Measurements from ENCODE around the gene SCFD2.
A peak's percentile ranks its signal among the peaks of the same experiment; 100 is the strongest.

SCFD2 gene

GRCh38 chr4:53101191-53101581 is 264.7 kb downstream of the SCFD2 start:
- in situ Hi-C loops (cut with HindIII; ENCODE audit: low pct_ligation_motif_present, low sequenced_read_pairs): no loop called here

GRCh38 chr4:53100501-53101190 is 265.2 kb downstream of the SCFD2 start:
- peak overlapping the region; percentile 16 for H3K4me3 ChIP-seq (ENCODE audit: low read depth, low read length)
- TF ChIP-seq CTCF (IDR thresholded peaks at IDR 0.05; ENCODE audit: low read depth, low read length, missing control alignments): no peak
- in situ Hi-C loops (cut with HindIII; ENCODE audit: low pct_ligation_motif_present, low sequenced_read_pairs): no loop called here
- no peaks in the 10 kb centered on the region for H3K36me3 ChIP-seq (replicated peaks)
- peak overlapping the region; percentile 94 for H3K27ac ChIP-seq
- peak; percentile 82 for DNase-seq
- H3K27me3 ChIP-seq (replicated peaks): no peaks in the 10 kb centered on the region

More at GRCh38 chr4:53101191-53101581, 264.7 kb downstream of the SCFD2 start:
- DNase-seq: peak; percentile 35
- Histone ChIP-seq H3K27me3 (replicated peaks) (no peaks in the 10 kb centered on the region), H3K27ac (peak overlapping the region; percentile 94), H3K4me3 (ENCODE audit: low read depth, low read length) (peak overlapping the region; percentile 16), H3K36me3 (replicated peaks) (no peaks in the 10 kb centered on the region)
- no peak for TF ChIP-seq CTCF (IDR thresholded peaks at IDR 0.05; ENCODE audit: low read depth, low read length, missing control alignments)

DNA sequence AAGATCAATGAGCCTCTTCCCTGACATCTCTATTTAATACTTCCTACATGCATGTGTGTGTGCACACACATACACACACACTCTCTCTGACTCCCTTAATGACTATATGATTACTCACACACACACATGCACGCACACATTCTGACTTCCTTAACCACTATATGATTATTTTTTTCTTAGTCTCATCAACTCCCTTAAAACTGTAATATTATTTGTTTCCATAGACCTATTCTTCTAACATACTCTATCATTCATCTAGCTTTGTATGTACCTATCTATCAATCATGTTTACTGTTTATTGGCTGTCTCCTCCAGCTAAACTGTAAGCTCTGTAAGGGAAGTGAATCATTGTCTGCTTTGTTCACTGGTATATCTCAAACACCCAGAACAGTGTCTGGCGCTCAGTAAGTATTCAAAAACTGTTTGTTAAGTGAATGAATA is 267.2 kb downstream of the SCFD2 start:
- Histone ChIP-seq H3K36me3 (replicated peaks) (no peaks in the 10 kb centered on the region), H3K4me3 (ENCODE audit: low read depth, low read length) (no peak overlapping the region), H3K27me3 (replicated peaks) (no peaks in the 10 kb centered on the region), H3K27ac (peak overlapping the region; percentile 94)
- in situ Hi-C loops (cut with HindIII; ENCODE audit: low pct_ligation_motif_present, low sequenced_read_pairs): no loop called here
- peak; percentile 67 for DNase-seq
- TF ChIP-seq CTCF (IDR thresholded peaks at IDR 0.05; ENCODE audit: low read depth, low read length, missing control alignments): no peak

DNA sequence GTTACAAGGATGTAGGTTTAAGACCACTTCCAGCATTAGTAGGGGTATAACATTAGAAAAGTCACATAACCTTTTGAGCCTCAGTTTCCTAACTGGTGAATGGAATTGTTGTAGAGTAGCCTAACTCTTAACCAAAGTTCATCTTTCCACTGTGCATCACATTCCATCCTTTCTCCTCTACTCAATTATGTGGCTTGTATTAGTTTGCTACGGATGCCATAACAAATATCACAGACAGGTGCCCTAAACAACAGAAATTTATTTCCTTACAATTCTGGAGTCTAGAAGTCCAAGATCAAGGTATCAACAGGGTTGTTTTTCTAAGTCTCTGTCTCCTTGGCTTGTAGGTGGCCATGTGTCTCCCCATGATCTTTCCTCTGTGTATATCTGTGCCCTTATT is 271.8 kb downstream of the SCFD2 start:
- DNase-seq: no peak
- in situ Hi-C loops (cut with HindIII; ENCODE audit: low pct_ligation_motif_present, low sequenced_read_pairs): no loop called here
- H3K27ac ChIP-seq: no peak overlapping the region
- H3K4me3 ChIP-seq (ENCODE audit: low read depth, low read length): no peak overlapping the region
- no peaks in the 10 kb centered on the region for H3K36me3 ChIP-seq (replicated peaks)
- H3K27me3 ChIP-seq (replicated peaks): no peaks in the 10 kb centered on the region
- no peak for TF ChIP-seq CTCF (IDR thresholded peaks at IDR 0.05; ENCODE audit: low read depth, low read length, missing control alignments)

DNA sequence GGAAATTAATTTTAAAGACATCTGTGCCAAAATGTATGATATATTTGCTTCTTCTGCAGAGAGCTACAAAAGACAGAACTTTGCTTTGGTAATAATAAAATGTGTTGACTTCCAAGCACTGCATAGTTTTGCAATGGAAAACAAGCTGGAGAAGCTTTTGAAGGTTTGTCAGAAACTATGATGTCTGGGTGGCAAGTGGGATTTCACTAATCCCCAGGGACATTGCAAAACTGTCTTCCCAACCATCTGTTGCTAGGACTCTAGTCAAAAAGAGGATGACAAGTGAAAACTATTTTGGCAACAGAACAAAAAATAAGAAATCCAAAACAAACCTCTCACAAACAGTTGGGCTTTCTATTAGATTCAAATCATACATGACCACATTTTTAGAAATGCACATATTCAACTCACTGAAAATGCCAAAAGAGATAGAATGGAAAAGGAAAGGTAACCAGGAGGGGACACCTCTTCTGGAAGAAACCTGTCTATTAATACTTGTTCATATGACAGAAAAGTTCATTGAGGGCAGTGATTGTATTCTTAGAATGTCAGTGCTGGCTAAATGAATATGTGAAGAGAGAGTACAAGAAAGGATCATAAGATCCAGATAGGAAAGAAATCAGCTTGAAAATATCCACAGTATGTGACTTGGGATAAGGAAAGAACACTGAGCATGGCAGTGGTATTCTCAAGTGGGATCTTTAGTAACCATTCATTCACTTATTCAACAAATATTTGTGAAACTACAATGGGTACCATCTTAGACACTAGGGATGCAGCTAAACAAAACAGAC is 275.7 kb downstream of the SCFD2 start:
- no peak for TF ChIP-seq CTCF (IDR thresholded peaks at IDR 0.05; ENCODE audit: low read depth, low read length, missing control alignments)
- no peak overlapping the region for H3K4me3 ChIP-seq (ENCODE audit: low read depth, low read length)

More for the DNA sequence above, 275.7 kb downstream of the SCFD2 start:
- no peak for DNase-seq
- in situ Hi-C loops (cut with HindIII; ENCODE audit: low pct_ligation_motif_present, low sequenced_read_pairs): no loop called here
- no peak overlapping the region for H3K27ac ChIP-seq
- H3K36me3 ChIP-seq (replicated peaks): no peaks in the 10 kb centered on the region
- no peaks in the 10 kb centered on the region for H3K27me3 ChIP-seq (replicated peaks)
